DOHH2 (cell line): Measurements from ENCODE around the gene TTC22.

Source experiments
- EZH2phosphoT487 ChIP-seq: fragments of 200-600 bp; sonication (generic); IDR thresholded peaks from 2 replicates; pipeline ENCODE4 v1.6.1; 2017; ENCODE audit warnings: borderline replicate concordance, mild to moderate bottlenecking, antibody characterized with exemption, low read length, moderate library complexity, mixed read lengths
- TF ChIP-seq, protein P1 (sequence below): fragments of 200-600 bp; sonication (generic); IDR thresholded peaks from one replicate; pipeline ENCODE4 v1.5.1; 2014; ENCODE audit warnings: antibody characterized with exemption, mild to moderate bottlenecking, low read depth, low read length; ENCODE audit not compliant: poor library complexity, severe bottlenecking

DNA sequence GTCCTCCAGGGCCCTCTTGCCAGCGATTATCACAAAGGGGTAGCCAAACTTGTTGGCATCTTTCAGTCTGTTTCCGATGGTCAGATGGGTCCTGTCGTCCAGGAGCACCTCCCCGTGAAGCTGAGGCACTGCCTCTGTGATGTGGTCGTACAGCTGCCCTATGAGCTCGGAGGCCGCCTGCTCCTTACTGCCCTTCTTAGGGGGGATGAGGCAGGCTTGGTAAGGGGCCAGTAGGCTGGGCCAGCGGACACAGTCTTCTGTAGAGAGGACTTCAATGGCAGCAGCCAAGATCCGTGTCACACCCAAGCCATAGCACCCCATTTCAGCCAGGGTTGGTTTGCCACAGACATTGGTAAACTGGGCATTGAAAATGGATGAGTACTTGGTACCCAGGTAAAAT, 43.3 kb downstream of the TTC22 start:
- TF ChIP-seq, protein P1, sequence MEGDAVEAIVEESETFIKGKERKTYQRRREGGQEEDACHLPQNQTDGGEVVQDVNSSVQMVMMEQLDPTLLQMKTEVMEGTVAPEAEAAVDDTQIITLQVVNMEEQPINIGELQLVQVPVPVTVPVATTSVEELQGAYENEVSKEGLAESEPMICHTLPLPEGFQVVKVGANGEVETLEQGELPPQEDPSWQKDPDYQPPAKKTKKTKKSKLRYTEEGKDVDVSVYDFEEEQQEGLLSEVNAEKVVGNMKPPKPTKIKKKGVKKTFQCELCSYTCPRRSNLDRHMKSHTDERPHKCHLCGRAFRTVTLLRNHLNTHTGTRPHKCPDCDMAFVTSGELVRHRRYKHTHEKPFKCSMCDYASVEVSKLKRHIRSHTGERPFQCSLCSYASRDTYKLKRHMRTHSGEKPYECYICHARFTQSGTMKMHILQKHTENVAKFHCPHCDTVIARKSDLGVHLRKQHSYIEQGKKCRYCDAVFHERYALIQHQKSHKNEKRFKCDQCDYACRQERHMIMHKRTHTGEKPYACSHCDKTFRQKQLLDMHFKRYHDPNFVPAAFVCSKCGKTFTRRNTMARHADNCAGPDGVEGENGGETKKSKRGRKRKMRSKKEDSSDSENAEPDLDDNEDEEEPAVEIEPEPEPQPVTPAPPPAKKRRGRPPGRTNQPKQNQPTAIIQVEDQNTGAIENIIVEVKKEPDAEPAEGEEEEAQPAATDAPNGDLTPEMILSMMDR: no peak
- no peak for TF ChIP-seq EZH2phosphoT487
